PC-9 (cell line): ENCODE results near the gene RTKN. TPM values are rescaled to one million over a fixed set of nuclear protein-coding genes. Genes with fewer than 3 reads are reported as not detected.

Experiments used
- BruUV-seq: library from RNA; stranded (reverse); fragments of 400-500 nt; replicated peaks from 2 replicates; lab custom pipeline; 2021; lab: Mats Ljungman, UMichigan
- CTCF ChIA-PET: fragments of 300-600 bp; sonication (Branson Sonifier 250); formaldehyde crosslinking; loops from one replicate; lab custom pipeline; 2022; ENCODE audit warnings: antibody characterized with exemption; lab: Charles Lee
- POLR2A ChIA-PET: fragments of 300-600 bp; sonication (Branson Sonifier 250); formaldehyde crosslinking; loops from one replicate; lab custom pipeline; 2022; ENCODE audit warnings: antibody characterized with exemption; ENCODE audit not compliant: unreplicated experiment; lab: Charles Lee
- DNase-seq, 2 experiments: peaks; one replicate each; pipeline versions ENCODE4 v3.0.0 to v3.0.0-alpha.2; 2015 to 2022; ENCODE audit warnings: mixed read lengths in 1 of 2
- H2AFZ ChIP-seq: fragments of 200-600 bp; sonication (generic); 2 replicates; pipeline ENCODE4 v1.8.1; 2017; ENCODE audit warnings: antibody characterized with exemption
- H3F3A ChIP-seq: fragments of 200-600 bp; sonication (generic); 2 replicates; pipeline ENCODE4 v1.8.1; 2017; ENCODE audit warnings: antibody characterized with exemption, mild to moderate bottlenecking, low read depth; ENCODE audit not compliant: insufficient read depth
- H3K27ac ChIP-seq: fragments of 200-600 bp; sonication (generic); 2 replicates; pipeline ENCODE4 v1.6.1; 2016; ENCODE audit warnings: mixed run types
- H3K27me3 ChIP-seq: fragments of 200-600 bp; sonication (generic); 2 replicates; pipeline ENCODE4 v1.6.1; 2016; ENCODE audit warnings: low read depth, mixed run types; ENCODE audit not compliant: insufficient read depth
- H3K36me3 ChIP-seq: fragments of 200-600 bp; sonication (generic); 2 replicates; pipeline ENCODE4 v1.6.1; 2016; ENCODE audit warnings: low read depth, mixed run types
- H3K4me1 ChIP-seq: fragments of 200-600 bp; sonication (generic); replicated peaks from 2 replicates; pipeline ENCODE4 v1.6.1; 2016; ENCODE audit warnings: mixed run types; ENCODE audit not compliant: insufficient read depth
- H3K4me2 ChIP-seq: fragments of 200-600 bp; sonication (generic); 2 replicates; pipeline ENCODE4 v1.6.1; 2017; ENCODE audit warnings: mixed run types
- H3K4me3 ChIP-seq: fragments of 200-600 bp; sonication (generic); 2 replicates; pipeline ENCODE4 v1.6.1; 2016; ENCODE audit warnings: mixed run types
- H3K79me2 ChIP-seq: fragments of 200-600 bp; sonication (generic); 2 replicates; pipeline ENCODE4 v1.6.1; 2017; ENCODE audit warnings: low read depth, mixed run types
- H3K9me2 ChIP-seq: fragments of 200-600 bp; sonication (generic); 2 replicates; pipeline ENCODE4 v1.8.1; 2017; ENCODE audit warnings: mild to moderate bottlenecking; ENCODE audit not compliant: insufficient read depth
- H3K9me3 ChIP-seq: fragments of 200-600 bp; sonication (generic); 2 replicates; pipeline ENCODE4 v1.8.1; 2016; ENCODE audit warnings: low read depth; ENCODE audit not compliant: insufficient read depth
- H4K20me1 ChIP-seq: fragments of 200-600 bp; sonication (generic); 2 replicates; pipeline ENCODE4 v1.8.1; 2017; ENCODE audit not compliant: insufficient read depth
- EZH2 ChIP-seq: fragments of 200-600 bp; sonication (generic); IDR thresholded peaks from 2 replicates; pipeline ENCODE4 v1.8.0; 2017; ENCODE audit warnings: antibody characterized with exemption, low read depth
- intact Hi-C: fragments of 100-400 bp; cut with micrococcal nuclease; formaldehyde crosslinking; loops from one replicate; pipeline ENCODE4 v1.10.0; 2022; ENCODE audit not compliant: unreplicated experiment
- total RNA-seq: library from RNA; stranded (reverse); gene quantifications from 2 replicates; pipeline ENCODE4 v1.2.3, GENCODE V29; 2021
- TF ChIP-seq, protein P1 (sequence below): fragments of 200-600 bp; sonication (generic); conservative IDR thresholded peaks from 2 replicates; pipeline ENCODE4 v1.6.1; 2017; ENCODE audit warnings: mixed run types, antibody characterized with exemption, mild to moderate bottlenecking, moderate library complexity

RTKN gene
- total RNA-seq, 1 experiment from 2014 or later: 58.9 TPM

DNA sequence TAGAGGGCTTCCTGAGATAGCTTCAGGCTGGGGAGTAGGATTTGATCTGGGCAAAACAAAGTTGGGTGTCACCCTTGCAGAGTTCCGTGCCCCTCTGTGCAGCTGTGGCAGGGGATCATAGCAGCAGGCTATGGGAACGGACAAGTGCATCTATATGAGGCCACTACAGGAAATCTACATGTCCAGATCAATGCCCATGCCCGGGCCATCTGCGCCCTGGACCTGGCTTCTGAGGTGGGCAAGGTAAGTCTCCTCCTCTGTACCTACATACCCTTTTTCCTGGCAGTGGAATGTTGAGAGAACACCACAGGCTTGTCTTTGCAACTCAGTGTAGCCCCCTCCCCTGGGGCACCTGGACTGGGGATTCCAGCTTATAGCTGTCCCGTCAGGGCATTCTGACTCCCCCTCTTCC, 16.7 kb downstream of the RTKN start:
- no peaks in the 10 kb centered on the region for H3K79me2 ChIP-seq
- H3K4me2 ChIP-seq: no peak overlapping the region
- peaks cover 9% of the 10 kb centered on the region for H3K4me1 ChIP-seq
- 0 out of 2 replicates have a peak, but pooled peaks cover 4% of the 10 kb centered on the region for H4K20me1 ChIP-seq
- intact Hi-C loops: no loop called here
- POLR2A ChIA-PET: no interaction called here
- H3K36me3 ChIP-seq: peaks cover 19% of the 10 kb centered on the region; the same call in 1 of the 2 replicates
- CTCF ChIA-PET: no interaction called here
- H3K9me2 ChIP-seq: no peaks in the 10 kb centered on the region
- BruUV-seq: TSS peak; percentile 4
- no peak overlapping the region for H3K4me3 ChIP-seq
- TF ChIP-seq, protein P1, sequence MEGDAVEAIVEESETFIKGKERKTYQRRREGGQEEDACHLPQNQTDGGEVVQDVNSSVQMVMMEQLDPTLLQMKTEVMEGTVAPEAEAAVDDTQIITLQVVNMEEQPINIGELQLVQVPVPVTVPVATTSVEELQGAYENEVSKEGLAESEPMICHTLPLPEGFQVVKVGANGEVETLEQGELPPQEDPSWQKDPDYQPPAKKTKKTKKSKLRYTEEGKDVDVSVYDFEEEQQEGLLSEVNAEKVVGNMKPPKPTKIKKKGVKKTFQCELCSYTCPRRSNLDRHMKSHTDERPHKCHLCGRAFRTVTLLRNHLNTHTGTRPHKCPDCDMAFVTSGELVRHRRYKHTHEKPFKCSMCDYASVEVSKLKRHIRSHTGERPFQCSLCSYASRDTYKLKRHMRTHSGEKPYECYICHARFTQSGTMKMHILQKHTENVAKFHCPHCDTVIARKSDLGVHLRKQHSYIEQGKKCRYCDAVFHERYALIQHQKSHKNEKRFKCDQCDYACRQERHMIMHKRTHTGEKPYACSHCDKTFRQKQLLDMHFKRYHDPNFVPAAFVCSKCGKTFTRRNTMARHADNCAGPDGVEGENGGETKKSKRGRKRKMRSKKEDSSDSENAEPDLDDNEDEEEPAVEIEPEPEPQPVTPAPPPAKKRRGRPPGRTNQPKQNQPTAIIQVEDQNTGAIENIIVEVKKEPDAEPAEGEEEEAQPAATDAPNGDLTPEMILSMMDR: no peak
- TF ChIP-seq EZH2: no peak
- H3K27me3 ChIP-seq: no peaks in the 10 kb centered on the region
- H2AFZ ChIP-seq: no peak overlapping the region
- no peak for DNase-seq
- H3K9me3 ChIP-seq: no peaks in the 10 kb centered on the region
- peaks cover 41% of the 10 kb centered on the region; the same call in 1 of the 2 replicates for H3F3A ChIP-seq
- H3K27ac ChIP-seq: no peak overlapping the region

DNA sequence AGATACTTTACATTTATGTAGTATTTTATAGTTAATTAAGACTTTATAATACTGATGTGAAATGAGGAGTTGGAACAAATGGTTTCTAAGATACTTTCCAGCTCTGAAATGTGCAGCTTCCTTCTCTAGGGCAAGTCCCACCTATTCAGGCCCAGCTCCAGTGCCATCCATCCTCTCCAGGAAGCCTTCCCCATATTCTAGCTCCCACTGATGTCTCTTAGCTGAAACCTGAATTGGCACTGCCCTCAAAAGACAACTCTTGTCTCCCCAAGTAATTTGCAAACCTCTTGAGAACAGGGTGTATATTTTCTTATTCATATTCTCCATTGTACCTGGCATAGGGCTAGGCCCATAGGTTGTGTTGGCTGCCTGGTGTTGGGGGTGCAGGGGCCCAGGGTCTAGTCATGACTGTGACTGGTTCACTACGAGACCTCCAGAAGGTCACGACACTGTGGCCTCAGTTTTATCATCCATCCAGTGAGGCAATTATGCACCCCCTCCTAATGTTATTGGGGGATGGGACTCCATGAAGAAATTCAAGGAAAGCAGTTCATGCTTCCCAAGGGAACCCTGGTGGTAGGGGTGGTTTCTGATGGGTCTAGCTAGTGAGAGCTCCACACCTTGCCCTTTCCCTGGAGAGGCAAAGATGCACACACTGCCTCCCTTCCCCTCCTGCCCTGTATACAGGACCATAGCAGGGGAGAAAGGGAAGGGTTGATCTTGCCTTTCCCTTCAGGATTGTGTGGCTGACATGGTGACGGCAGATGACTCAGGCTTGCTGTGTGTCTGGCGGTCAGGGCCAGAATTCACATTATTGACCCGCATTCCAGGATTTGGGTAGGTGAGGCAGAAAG, 17.4 kb downstream of the RTKN start:
- Histone ChIP-seq H3K27ac (no peak overlapping the region), H2AFZ (no peak overlapping the region), H3K9me3 (no peaks in the 10 kb centered on the region), H3K9me2 (no peaks in the 10 kb centered on the region), H3K4me2 (no peak overlapping the region), H3K36me3 (peaks cover 13% of the 10 kb centered on the region; the same call in 1 of the 2 replicates), H3F3A (peaks cover 41% of the 10 kb centered on the region; the same call in 1 of the 2 replicates), H3K79me2 (no peaks in the 10 kb centered on the region), H4K20me1 (0 out of 2 replicates have a peak, but pooled peaks cover 4% of the 10 kb centered on the region), H3K4me1 (peaks cover 9% of the 10 kb centered on the region), H3K27me3 (no peaks in the 10 kb centered on the region), H3K4me3 (no peak overlapping the region)
- ChIA-PET CTCF (no interaction called here), POLR2A (no interaction called here)
- no peak for TF ChIP-seq EZH2
- TF ChIP-seq, protein P1: no peak
- intact Hi-C loops: no loop called here
- no peak for DNase-seq
- BruUV-seq: no TSS peak

DNA sequence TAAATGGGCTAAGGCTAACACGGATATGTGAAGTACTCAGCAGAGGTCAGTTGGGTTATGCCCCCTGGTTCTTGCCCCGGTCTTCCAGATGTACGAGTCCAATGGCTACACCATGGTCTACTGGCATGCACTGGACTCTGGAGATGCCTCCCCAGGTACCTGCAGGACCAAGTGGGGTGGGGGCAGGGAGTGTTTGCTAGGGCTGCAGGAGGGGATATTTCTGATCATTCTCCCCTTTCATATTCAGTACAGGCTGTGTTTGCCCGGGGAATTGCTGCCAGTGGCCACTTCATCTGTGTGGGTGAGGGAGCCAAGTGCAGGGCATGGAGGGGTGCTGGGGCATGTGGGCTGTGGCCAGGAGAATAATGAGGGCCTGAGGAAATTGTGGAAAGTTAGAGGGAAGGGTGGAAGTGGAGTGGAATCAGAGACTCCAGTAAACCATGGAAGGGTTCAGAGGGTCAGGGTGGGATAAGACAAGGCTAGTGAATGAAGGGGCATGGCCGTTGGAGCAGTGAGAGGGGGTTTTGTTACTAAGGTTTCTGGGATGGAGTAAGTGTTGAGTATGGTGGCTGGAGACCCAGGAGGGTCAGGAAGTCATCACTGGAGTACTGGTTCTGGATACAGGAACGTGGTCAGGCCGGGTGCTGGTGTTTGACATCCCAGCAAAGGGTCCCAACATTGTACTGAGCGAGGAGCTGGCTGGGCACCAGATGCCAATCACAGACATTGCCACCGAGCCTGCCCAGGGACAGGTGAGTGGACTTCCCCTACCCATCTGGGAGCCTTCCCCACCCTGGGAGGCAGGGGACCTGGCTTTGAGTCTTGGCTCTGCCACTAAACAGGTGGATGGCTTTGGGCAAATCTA, 18.3 kb downstream of the RTKN start:
- Histone ChIP-seq H3K4me2 (no peak overlapping the region), H3K9me2 (no peaks in the 10 kb centered on the region), H2AFZ (no peak overlapping the region), H3K79me2 (no peaks in the 10 kb centered on the region), H3K4me1 (peaks cover 9% of the 10 kb centered on the region), H3K4me3 (no peak overlapping the region), H3F3A (peaks cover 41% of the 10 kb centered on the region; the same call in 1 of the 2 replicates), H3K36me3 (peaks cover 8% of the 10 kb centered on the region; the same call in 1 of the 2 replicates), H3K27me3 (no peaks in the 10 kb centered on the region), H3K9me3 (no peaks in the 10 kb centered on the region), H4K20me1 (0 out of 2 replicates have a peak, but pooled peaks cover under 1% of the 10 kb centered on the region), H3K27ac (no peak overlapping the region)
- POLR2A ChIA-PET: no interaction called here
- CTCF ChIA-PET: no interaction called here
- intact Hi-C loops: no loop called here
- no TSS peak for BruUV-seq
- DNase-seq: no peak
- TF ChIP-seq, protein P1: no peak
- TF ChIP-seq EZH2: no peak
